HG03558 (cell line): ENCODE measurements around the gene RNF103.

ENCODE experiments used
- ATAC-seq: cut with Tn5 transposase; IDR thresholded peaks from one replicate; pipeline ENCODE4 v1.9.1; 2021; ENCODE audit warnings: moderate number of reproducible peaks; ENCODE audit not compliant: unreplicated experiment; ENCODE audit errors: extremely low read depth

Gene RNF103

GRCh38 chr2:86577817-86578456, 45.7 kb downstream of the RNF103 start:
- no peak for ATAC-seq

- ATAC-seq: no peak
Observed at GRCh38 chr2:86570059-86570458, 53.6 kb downstream of the RNF103 start.

DNA sequence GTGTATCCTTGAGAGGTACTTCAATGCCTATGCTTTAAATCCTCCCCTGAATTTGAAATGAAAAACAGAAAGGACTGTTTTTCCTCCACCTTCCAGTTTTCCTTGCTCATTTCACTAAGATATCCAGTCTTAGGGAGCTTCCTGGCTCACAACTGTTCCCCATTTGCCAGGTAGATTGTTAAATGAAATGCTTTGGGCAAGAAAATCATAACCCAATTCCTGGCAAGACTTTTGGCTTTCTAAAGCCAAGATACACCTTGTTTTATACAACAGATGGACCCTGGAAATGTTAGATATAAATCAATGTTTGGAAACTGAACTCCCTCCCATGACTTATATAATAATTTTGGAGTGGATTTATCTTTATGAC, 56.9 kb downstream of the RNF103 start:
- no peak for ATAC-seq

DNA sequence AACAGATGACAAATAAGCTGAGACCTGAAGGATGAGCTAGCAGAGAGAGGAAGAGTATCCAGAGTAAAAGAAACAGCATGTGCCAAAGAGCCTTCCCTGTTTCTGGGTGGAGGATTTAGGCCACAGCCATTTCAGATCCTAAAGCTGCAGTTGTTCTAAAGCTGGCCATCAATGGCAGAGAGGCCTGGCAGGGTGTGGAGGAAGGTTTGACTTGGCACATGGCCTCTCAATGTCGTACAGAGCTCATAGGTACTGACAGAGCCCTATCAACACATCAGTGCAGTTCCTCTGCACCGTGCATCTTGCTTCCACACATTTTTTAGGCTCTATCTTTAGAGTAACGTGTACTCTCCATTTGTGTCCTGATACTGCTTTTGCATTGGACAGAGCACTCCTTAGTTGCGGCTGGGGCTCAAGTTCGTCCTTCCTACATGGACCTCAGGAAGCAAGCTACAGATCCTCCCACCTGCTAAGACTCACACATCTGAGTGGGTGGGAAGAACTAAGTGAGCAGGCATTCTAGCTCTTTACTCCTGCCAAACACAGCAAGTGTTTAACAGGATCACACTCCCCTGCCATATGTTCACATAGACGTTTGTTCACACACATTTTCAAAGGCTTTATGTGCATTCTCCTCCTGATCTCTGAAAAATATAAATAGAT, 57.4 kb downstream of the RNF103 start:
- no peak for ATAC-seq

DNA sequence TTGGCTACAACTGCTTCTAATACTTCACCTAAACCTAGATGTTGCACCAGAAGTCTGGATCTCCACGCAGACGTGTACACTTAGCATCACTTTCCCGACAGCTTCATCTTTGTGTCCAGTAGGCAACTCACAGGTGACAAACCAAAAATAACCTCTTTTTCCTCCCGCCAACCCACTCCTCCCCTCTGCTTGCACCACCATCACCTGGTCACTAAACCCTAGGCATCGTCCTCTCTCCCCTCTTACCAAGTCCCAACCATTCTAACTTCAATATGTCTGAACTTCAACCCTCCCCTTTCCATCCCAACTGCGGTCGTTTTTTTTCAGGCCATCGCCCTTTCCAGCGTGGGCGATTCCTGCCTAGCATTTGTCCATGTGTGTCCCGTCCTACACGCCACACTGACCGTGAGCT, 60.0 kb downstream of the RNF103 start:
- ATAC-seq: no peak

DNA sequence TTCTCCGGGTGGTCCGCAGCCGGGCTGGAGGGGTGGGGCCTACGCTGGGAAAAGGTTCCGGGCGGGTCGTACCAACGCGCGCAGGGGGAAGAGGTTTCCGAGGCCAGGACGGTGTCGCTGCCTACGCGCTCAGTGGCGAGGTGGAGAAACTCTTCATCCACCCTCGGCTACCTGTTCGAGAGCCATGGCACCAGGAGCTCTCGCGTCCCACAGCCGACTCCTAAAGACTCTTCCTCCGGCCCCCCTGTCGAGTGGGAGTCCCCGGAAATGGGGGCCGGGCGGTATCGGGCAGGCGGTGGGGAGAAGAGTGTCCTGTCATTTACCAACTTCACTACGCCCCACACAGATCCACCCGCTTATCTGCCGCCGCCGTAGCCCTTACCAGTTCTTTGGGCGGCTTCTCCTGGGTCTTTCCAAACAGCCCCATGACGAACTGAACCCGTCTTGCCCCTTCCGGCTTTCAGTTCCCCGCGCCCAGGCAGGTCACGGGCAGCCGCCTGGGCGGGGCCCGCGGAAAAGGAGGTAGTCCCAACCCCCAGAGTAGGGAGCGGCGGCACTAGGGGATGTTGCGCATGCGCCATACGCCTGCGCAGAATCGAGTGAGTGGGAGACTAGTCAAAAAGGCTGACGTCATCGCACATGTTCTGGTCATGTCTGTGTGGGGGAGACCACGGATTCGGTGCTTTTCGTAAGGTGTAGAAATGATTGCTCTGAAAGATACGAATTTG, 60.6 kb downstream of the RNF103 start, which contains the start of gene CHMP3:
TSS of gene CHMP3 (minus strand) at position 522 of the 728 bp plus-strand sequence. CDS start at position 427, 95 bp downstream.
- peak; percentile 77 for ATAC-seq

DNA sequence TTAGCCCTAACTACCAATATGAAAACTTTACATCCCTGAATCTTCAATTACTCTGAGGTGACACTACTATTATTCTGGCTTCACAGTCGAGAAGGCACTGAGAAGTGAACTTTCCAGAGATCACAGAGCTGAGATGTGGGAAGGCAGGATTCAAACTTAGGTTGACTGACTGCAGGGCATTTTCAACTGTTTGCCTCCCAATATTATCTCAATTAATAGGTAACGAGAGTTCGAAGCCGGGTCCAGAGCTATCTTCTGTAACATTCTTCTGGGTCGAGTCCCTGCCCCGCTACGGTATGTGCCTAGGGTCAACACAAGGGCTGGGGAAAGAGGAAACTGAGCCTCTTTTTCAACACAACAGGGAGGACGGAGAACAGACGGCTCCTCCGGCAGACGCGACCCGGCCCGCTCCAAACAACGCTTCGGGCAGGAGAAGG, 61.2 kb downstream of the RNF103 start:
- no peak for ATAC-seq

DNA sequence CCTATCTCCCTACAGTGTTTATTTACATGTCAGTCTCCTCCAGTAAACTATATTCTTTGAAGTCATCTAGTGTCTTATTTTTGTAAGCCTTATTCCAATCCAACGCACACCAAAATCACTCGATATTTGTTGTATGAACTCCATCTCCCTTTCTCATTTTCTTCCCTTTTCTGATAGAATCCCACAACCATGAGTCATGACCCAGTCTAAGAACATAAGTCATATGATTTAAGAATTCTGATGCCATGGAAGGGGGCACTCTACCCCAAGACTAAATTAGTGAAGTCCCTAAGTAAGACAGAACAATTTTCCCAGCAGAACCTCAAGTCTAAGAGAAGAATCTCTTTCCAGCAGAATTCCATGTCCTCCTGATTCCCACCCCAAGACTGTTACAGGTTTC, 65.8 kb downstream of the RNF103 start:
- ATAC-seq: no peak

- ATAC-seq: no peak
Observed at GRCh38 chr2:86556508-86556907, 67.2 kb downstream of the RNF103 start.
